Measurements from ENCODE around the gene DGCR8. TPM values are rescaled to one million over a fixed set of nuclear protein-coding genes. Genes with fewer than 3 reads are reported as not detected.
"Not testable (repeated sequence)": the region's sequence is repeated elsewhere in the genome, so short reads cannot be mapped to it uniquely, and the experiment has no call there.

DGCR8 gene
- polyA plus RNA-seq, 1 experiment = 22.0 TPM

DNA sequence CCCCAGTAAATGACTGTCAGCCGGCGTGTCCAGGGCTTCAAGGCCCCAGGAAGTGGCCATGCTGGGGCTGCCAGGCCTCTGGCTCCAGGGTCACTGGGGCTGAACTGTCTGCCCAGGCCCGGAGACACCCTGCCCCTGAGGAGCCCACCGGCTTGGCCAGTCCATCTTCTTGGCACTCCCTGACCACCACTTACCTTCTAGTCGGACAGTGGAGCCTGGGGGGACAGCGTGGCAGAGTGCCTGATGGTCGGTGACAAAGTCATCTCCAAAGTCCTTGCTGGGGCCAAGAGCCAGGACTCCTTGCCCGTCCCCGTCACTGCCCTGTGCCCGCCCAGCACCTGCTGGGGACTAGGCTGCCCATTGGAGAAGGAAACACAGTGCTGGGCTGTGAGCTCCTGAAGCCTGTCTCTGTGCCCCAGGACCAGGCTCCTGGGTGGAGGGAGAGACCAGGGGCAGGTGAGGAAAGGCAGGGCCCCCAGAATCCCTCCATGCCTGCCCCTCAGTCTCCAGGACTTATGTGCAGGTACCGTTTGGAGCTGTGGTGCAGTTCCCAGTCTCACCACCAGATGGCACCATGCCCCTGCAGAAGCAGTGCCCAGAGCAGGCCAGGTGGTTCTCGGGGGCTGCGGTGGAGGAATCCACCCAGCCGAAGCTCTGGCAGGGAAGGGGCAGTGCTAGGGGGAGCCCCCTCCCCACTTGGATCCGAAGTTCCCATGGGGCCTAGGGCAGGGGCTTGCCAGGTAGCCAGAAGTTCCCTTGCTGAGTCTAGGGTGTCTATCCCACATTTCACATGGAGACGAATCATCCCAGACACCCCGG is 76.8 kb downstream of the DGCR8 start:
- DNase-seq (ENCODE audit: low read depth, low spot score) = peak; percentile 26
- peaks cover 10% of the 10 kb centered on the region for H3K27me3 ChIP-seq (ENCODE audit: control insufficient read depth, insufficient read depth, low read length)
- CTCF ChIA-PET = interaction anchor here (0.6 to 3.0 kb wide), 9 partner anchors 82 to 586 kb away, joined by 3 to 38 read pairs (median 4); no protein-coding TSS in a partner anchor
- no peak overlapping the region for H3K27ac ChIP-seq (ENCODE audit: low read depth, low read length)
- POLR2A ChIA-PET = no interaction called here
- H3K9me3 ChIP-seq (ENCODE audit: control insufficient read depth, insufficient read depth, low read length) = no peaks in the 10 kb centered on the region; the same call in 1 of the 2 replicates
- peak; percentile 98 for TF ChIP-seq CTCF (IDR thresholded peaks at IDR 0.05; ENCODE audit: low read depth, low read length)
- no peak overlapping the region for H3K4me3 ChIP-seq (ENCODE audit: low read depth, low read length)

GRCh38 chr22:20157430-20158183 is 77.6 kb downstream of the DGCR8 start:
- POLR2A ChIA-PET = no interaction called here
- no peak for DNase-seq (ENCODE audit: low read depth, low spot score)
- CTCF ChIA-PET = interaction anchor here (0.6 to 3.0 kb wide), 9 partner anchors 81 to 585 kb away, joined by 3 to 38 read pairs (median 4); no protein-coding TSS in a partner anchor
- Histone ChIP-seq H3K4me3 (ENCODE audit: low read depth, low read length) (no peak overlapping the region), H3K27ac (ENCODE audit: low read depth, low read length) (no peak overlapping the region), H3K9me3 (ENCODE audit: control insufficient read depth, insufficient read depth, low read length) (no peaks in the 10 kb centered on the region; the same call in 1 of the 2 replicates), H3K27me3 (ENCODE audit: control insufficient read depth, insufficient read depth, low read length) (peaks cover 10% of the 10 kb centered on the region)
- no peak for TF ChIP-seq CTCF (IDR thresholded peaks at IDR 0.05; ENCODE audit: low read depth, low read length)

- Histone ChIP-seq H3K27ac (ENCODE audit: low read depth, low read length) (no peak overlapping the region), H3K9me3 (ENCODE audit: control insufficient read depth, insufficient read depth, low read length) (no peaks in the 10 kb centered on the region; the same call in 1 of the 2 replicates), H3K4me3 (ENCODE audit: low read depth, low read length) (no peak overlapping the region), H3K27me3 (ENCODE audit: control insufficient read depth, insufficient read depth, low read length) (peaks cover 10% of the 10 kb centered on the region)
- no peak for DNase-seq (ENCODE audit: low read depth, low spot score)
- CTCF ChIA-PET = no interaction called here
- no peak for TF ChIP-seq CTCF (IDR thresholded peaks at IDR 0.05; ENCODE audit: low read depth, low read length)
- POLR2A ChIA-PET = no interaction called here
Measured at GRCh38 chr22:20158391-20159036, 78.5 kb downstream of the DGCR8 start.

- POLR2A ChIA-PET = no interaction called here
- Histone ChIP-seq H3K4me3 (ENCODE audit: low read depth, low read length) (no peak overlapping the region), H3K9me3 (ENCODE audit: control insufficient read depth, insufficient read depth, low read length) (no peaks in the 10 kb centered on the region; the same call in 1 of the 2 replicates), H3K27me3 (ENCODE audit: control insufficient read depth, insufficient read depth, low read length) (peaks cover 10% of the 10 kb centered on the region), H3K27ac (ENCODE audit: low read depth, low read length) (no peak overlapping the region)
- TF ChIP-seq CTCF (IDR thresholded peaks at IDR 0.05; ENCODE audit: low read depth, low read length) = no peak
- CTCF ChIA-PET = no interaction called here
- no peak for DNase-seq (ENCODE audit: low read depth, low spot score)
Measured at GRCh38 chr22:20159076-20159475, 79.0 kb downstream of the DGCR8 start.

DNA sequence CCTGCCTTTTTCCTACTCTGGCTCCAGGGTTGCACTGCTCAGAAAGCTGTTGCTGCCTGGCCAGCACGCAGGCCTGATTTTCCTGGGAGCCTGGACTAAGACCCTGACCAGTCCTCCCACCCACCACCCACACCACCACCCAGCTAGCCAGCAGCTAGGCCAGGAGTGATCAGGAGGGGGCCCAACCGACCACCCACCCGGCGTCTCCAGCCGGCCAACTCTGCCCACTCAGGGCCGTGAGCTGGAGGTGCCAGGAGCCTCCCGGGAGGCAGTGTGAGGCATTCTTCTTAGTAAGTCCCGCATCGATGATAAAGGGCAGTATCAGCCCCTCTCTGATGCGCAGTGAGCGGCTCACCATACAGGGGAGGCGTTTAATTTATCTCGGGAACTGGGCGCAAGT is 79.5 kb downstream of the DGCR8 start:
- H3K27me3 ChIP-seq (ENCODE audit: control insufficient read depth, insufficient read depth, low read length) = peaks cover 10% of the 10 kb centered on the region
- H3K27ac ChIP-seq (ENCODE audit: low read depth, low read length); H3K4me3 ChIP-seq (ENCODE audit: low read depth, low read length); DNase-seq (ENCODE audit: low read depth, low spot score); H3K9me3 ChIP-seq (ENCODE audit: control insufficient read depth, insufficient read depth, low read length): not testable (repeated sequence)
- ChIA-PET CTCF (interaction anchor here (1.1 kb wide), 1 partner anchor 125 kb away, joined by 6 read pairs; no protein-coding TSS in a partner anchor), POLR2A (interaction anchor here (0.6 kb wide), 1 partner anchor 134 kb away, joined by 3 read pairs; no protein-coding TSS in a partner anchor)

Measured in AG04450 (cell line).